Mesendoderm (in vitro differentiated cells): ENCODE results near the gene BCKDK.
"Not testable (repeated sequence)": the region's sequence is repeated elsewhere in the genome, so short reads cannot be mapped to it uniquely, and the experiment has no call there.

Experiments
- DNase-seq: peaks from one replicate; pipeline ENCODE4 v3.0.0; 2013
- H2AK5ac ChIP-seq: 2 replicates; pipeline ENCODE4 v1.6.1; 2013; ENCODE audit warnings: low read length, inconsistent platforms
- H2BK120ac ChIP-seq: 2 replicates; pipeline ENCODE4 v1.6.1; 2013; ENCODE audit warnings: low read depth, mild to moderate bottlenecking, low read length, moderate library complexity, mixed read lengths
- H2BK15ac ChIP-seq: replicated peaks from 2 replicates; pipeline ENCODE4 v1.6.1; 2013; ENCODE audit warnings: low read depth, mild to moderate bottlenecking, moderate library complexity
- H2BK5ac ChIP-seq: 2 replicates; pipeline ENCODE4 v1.6.1; 2013; ENCODE audit warnings: low read length, inconsistent platforms
- H3K18ac ChIP-seq: 2 replicates; pipeline ENCODE4 v1.6.1; 2013; ENCODE audit warnings: mild to moderate bottlenecking, low read length, mixed read lengths
- H3K23ac ChIP-seq: one replicate; pipeline ENCODE4 v1.6.1; 2013; ENCODE audit warnings: low read length
- H3K27ac ChIP-seq: 2 replicates; pipeline ENCODE4 v1.5.1; 2013; ENCODE audit warnings: low read depth, mild to moderate bottlenecking, inconsistent platforms, low read length, moderate library complexity
- H3K27me3 ChIP-seq: 2 replicates; pipeline ENCODE4 v1.6.1; 2013; ENCODE audit warnings: low read length, control low read depth, mild to moderate bottlenecking, inconsistent platforms; ENCODE audit not compliant: insufficient read depth, poor library complexity
- H3K36me3 ChIP-seq: 2 replicates; pipeline ENCODE4 v1.6.1; 2013; ENCODE audit warnings: low read length, inconsistent platforms; ENCODE audit not compliant: control insufficient read depth, insufficient read depth
- H3K4ac ChIP-seq: one replicate; pipeline ENCODE4 v1.6.1; 2013; ENCODE audit warnings: low read depth, mild to moderate bottlenecking, low read length, moderate library complexity
- H3K4me1 ChIP-seq: 2 replicates; pipeline ENCODE4 v1.6.1; 2013; ENCODE audit warnings: low read depth, low read length, inconsistent platforms; ENCODE audit not compliant: control insufficient read depth
- H3K4me2 ChIP-seq: 2 replicates; pipeline ENCODE4 v1.6.1; 2013; ENCODE audit warnings: low read length
- H3K4me3 ChIP-seq: 2 replicates; pipeline ENCODE4 v1.5.1; 2013; ENCODE audit warnings: mild to moderate bottlenecking, low read length
- H3K56ac ChIP-seq: one replicate; pipeline ENCODE4 v1.6.1; 2013; ENCODE audit warnings: low read length
- H3K79me1 ChIP-seq: 2 replicates; pipeline ENCODE4 v1.6.1; 2013; ENCODE audit warnings: low read length, inconsistent platforms
- H3K79me2 ChIP-seq: 2 replicates; pipeline ENCODE4 v1.6.1; 2013; ENCODE audit warnings: mild to moderate bottlenecking, low read length; ENCODE audit not compliant: control insufficient read depth, insufficient read depth
- H3K9ac ChIP-seq: 2 replicates; pipeline ENCODE4 v1.6.1; 2013; ENCODE audit warnings: low read length, inconsistent platforms
- H4K5ac ChIP-seq: one replicate; pipeline ENCODE4 v1.6.1; 2013; ENCODE audit warnings: low read length
- H4K8ac ChIP-seq: one replicate; pipeline ENCODE4 v1.6.1; 2013; ENCODE audit warnings: low read depth, mild to moderate bottlenecking, control low read depth, low read length, moderate library complexity
- WGBS: extraction: QIAGEN DNeasy Blood & Tissue Kit; methylation state at CpG from one replicate; pipeline ENCODE4 v1.1.7; 2013; ENCODE audit warnings: low lambda C conversion rate, missing lambda C conversion rate; ENCODE audit not compliant: insufficient coverage; ENCODE audit errors: extremely low coverage; 5-methylcytosine and 5-hydroxymethylcytosine counted together

Gene BCKDK

DNA sequence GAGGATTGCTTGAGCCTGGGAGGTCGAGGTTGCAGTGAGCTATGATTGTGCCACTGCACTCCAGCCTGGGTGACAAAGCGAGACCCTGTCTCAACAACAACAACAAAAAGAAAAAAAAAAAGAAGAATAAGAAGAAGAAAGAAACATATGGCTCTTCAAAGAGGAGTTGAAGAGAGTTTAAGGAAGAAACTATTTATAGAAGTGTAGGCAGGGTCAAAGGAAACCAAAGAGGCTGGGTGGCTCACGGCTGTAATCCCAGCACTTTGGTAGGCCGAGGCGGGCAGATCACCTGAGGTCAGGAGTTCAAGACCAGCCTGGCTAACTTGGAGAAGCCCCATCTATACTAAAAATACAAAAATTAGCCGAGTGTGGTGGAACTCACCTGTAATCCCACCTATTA, 42.8 kb downstream of the BCKDK start:
- H3K4me3 ChIP-seq, H3K4ac ChIP-seq, H4K8ac ChIP-seq, H2AK5ac ChIP-seq, H3K9ac ChIP-seq, H3K18ac ChIP-seq, H3K79me1 ChIP-seq, H3K36me3 ChIP-seq, H3K4me1 ChIP-seq, DNase-seq, H2BK120ac ChIP-seq, H3K23ac ChIP-seq, H3K4me2 ChIP-seq, H3K27ac ChIP-seq, H3K79me2 ChIP-seq, H3K56ac ChIP-seq, H2BK15ac ChIP-seq, H2BK5ac ChIP-seq, H4K5ac ChIP-seq, H3K27me3 ChIP-seq: not testable (repeated sequence)
- no CpG with 5 or more reads among the region's 6 CpGs for WGBS

DNA sequence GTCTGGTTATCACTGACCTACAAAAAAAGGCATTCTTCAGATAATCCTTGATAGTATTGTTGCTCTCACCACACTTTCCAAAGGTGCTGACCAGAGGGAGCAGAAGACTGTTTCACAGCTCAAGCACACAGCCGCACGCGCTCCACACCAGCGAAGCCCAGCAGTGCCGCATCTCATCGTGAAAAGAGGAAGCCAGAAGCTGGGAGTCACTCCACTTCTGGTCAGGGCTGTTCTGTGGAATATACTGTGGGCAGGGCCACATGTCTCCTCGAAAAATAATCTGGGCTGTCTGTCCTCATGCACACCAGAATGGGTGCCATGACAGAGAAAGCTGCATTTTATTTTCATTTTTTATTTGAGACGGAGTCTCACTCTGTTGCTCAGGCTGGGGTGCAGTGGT, 49.0 kb downstream of the BCKDK start:
- Histone ChIP-seq H3K4me3 (no peak overlapping the region), H3K79me1 (no peaks in the 10 kb centered on the region), H3K4me2 (no peak overlapping the region), H3K4ac (no peak overlapping the region), H3K36me3 (no peaks in the 10 kb centered on the region), H3K4me1 (no peaks in the 10 kb centered on the region), H4K8ac (no peak overlapping the region), H3K23ac (no peak overlapping the region), H2AK5ac (no peak overlapping the region), H3K27me3 (no peaks in the 10 kb centered on the region), H2BK120ac (no peak overlapping the region), H4K5ac (no peak overlapping the region), H3K56ac (no peak overlapping the region), H3K18ac (no peak overlapping the region), H3K9ac (no peak overlapping the region), H2BK15ac (no peak overlapping the region), H3K27ac (no peak overlapping the region), H2BK5ac (no peak overlapping the region), H3K79me2 (no peaks in the 10 kb centered on the region)
- no peak for DNase-seq
- no CpG with 5 or more reads among the region's 8 CpGs for WGBS
